GM23338 (cell line): ENCODE data around the gene ASPM. TPM values are rescaled to one million over a fixed set of nuclear protein-coding genes. Genes with fewer than 3 reads are reported as not detected.

ENCODE experiments used
- ATAC-seq: fragments of 200-7000 bp; cut with Tn5 transposase; 3 replicates; pipeline ENCODE4 v1.9.1; 2020
- DNase-seq: peaks from one replicate; pipeline ENCODE4 v3.0.0-alpha.2; 2015; ENCODE audit warnings: low spot score
- H2AFZ ChIP-seq: fragments of 200-600 bp; sonication (generic); 2 replicates; pipeline ENCODE4 v1.8.0; 2016; ENCODE audit warnings: antibody characterized with exemption, mild to moderate bottlenecking, moderate library complexity
- H3F3A ChIP-seq: fragments of 200-600 bp; sonication (generic); replicated peaks from 2 replicates; pipeline ENCODE4 v1.8.0; 2017; ENCODE audit warnings: antibody characterized with exemption, mixed run types, low read depth
- H3K27ac ChIP-seq: fragments of 200-600 bp; sonication (generic); 2 replicates; pipeline ENCODE4 v1.6.1; 2016; ENCODE audit warnings: low read depth
- H3K27me3 ChIP-seq: fragments of 200-600 bp; sonication (generic); 2 replicates; pipeline ENCODE4 v1.8.0; 2016; ENCODE audit warnings: mild to moderate bottlenecking, mixed run types, moderate library complexity; ENCODE audit not compliant: insufficient read depth
- H3K36me3 ChIP-seq: fragments of 200-600 bp; sonication (generic); 2 replicates; pipeline ENCODE4 v1.8.0; 2016; ENCODE audit warnings: mild to moderate bottlenecking; ENCODE audit not compliant: insufficient read depth
- H3K4me1 ChIP-seq: fragments of 200-600 bp; sonication (generic); 2 replicates; pipeline ENCODE4 v1.8.0; 2016; ENCODE audit warnings: mild to moderate bottlenecking, moderate library complexity; ENCODE audit not compliant: insufficient read depth
- H3K4me2 ChIP-seq: fragments of 200-600 bp; sonication (generic); 2 replicates; pipeline ENCODE4 v1.7.1; 2017; ENCODE audit warnings: mixed run types
- H3K4me3 ChIP-seq: fragments of 200-600 bp; sonication (generic); 2 replicates; pipeline ENCODE4 v1.6.1; 2016; ENCODE audit warnings: mixed run types
- H3K79me2 ChIP-seq: fragments of 200-600 bp; sonication (generic); replicated peaks from 2 replicates; pipeline ENCODE4 v1.8.0; 2017; ENCODE audit warnings: mild to moderate bottlenecking; ENCODE audit not compliant: insufficient read depth
- H3K9me2 ChIP-seq: fragments of 200-600 bp; sonication (generic); 2 replicates; pipeline ENCODE4 v1.8.0; 2017; ENCODE audit not compliant: insufficient read depth
- H4K20me1 ChIP-seq: fragments of 200-600 bp; sonication (generic); replicated peaks from 2 replicates; pipeline ENCODE4 v1.8.0; 2017; ENCODE audit warnings: mild to moderate bottlenecking; ENCODE audit not compliant: insufficient read depth
- H3K27ac Mint-ChIP-seq: 2 replicates; pipeline ENCODE4 v1.8.0; 2020; ENCODE audit warnings: inconsistent platforms, mild to moderate bottlenecking, moderate library complexity, mixed read lengths
- H3K27me3 Mint-ChIP-seq: 3 replicates; pipeline ENCODE4 v1.8.0; 2022; ENCODE audit warnings: low read depth, mild to moderate bottlenecking, moderate library complexity, mixed read lengths, inconsistent platforms; ENCODE audit not compliant: insufficient read depth, poor library complexity
- H3K36me3 Mint-ChIP-seq: 3 replicates; pipeline ENCODE4 v1.8.0; 2021; ENCODE audit warnings: low read depth, mild to moderate bottlenecking, inconsistent platforms, moderate library complexity, mixed read lengths
- H3K4me1 Mint-ChIP-seq: 3 replicates; pipeline ENCODE4 v1.8.0; 2020; ENCODE audit warnings: mild to moderate bottlenecking, inconsistent platforms, mixed read lengths
- H3K4me3 Mint-ChIP-seq: 3 replicates; pipeline ENCODE4 v1.8.0; 2021; ENCODE audit warnings: moderate library complexity, mild to moderate bottlenecking, inconsistent platforms, mixed read lengths
- H3K9me3 Mint-ChIP-seq: 3 replicates; pipeline ENCODE4 v1.8.0; 2020; ENCODE audit warnings: moderate library complexity, mild to moderate bottlenecking, inconsistent platforms, mixed read lengths
- CREB1 ChIP-seq: fragments of 250-450 bp; sonication (Bioruptor Pico); IDR thresholded peaks from 2 replicates; pipeline ENCODE4 v1.5.0; 2020; ENCODE audit warnings: low read depth, mild to moderate bottlenecking, moderate library complexity
- EZH2 ChIP-seq: fragments of 200-600 bp; sonication (generic); IDR thresholded peaks from one replicate; pipeline ENCODE4 v1.8.0; 2017; ENCODE audit warnings: antibody characterized with exemption, mild to moderate bottlenecking, low read depth; ENCODE audit not compliant: unreplicated experiment
- EZH2phosphoT487 ChIP-seq: fragments of 200-600 bp; sonication (generic); IDR thresholded peaks from one replicate; pipeline ENCODE4 v1.8.1; 2018; ENCODE audit warnings: antibody characterized with exemption; ENCODE audit not compliant: unreplicated experiment
- NANOG ChIP-seq: IDR thresholded peaks from 2 replicates; pipeline ENCODE4 v1.6.1; 2016; ENCODE audit warnings: antibody characterized with exemption, borderline replicate concordance
- POLR2AphosphoS5 ChIP-seq: IDR thresholded peaks from 2 replicates; pipeline ENCODE4 v1.6.1; 2016; ENCODE audit warnings: antibody characterized with exemption, low read depth
- STAT1 ChIP-seq: IDR thresholded peaks from one replicate; pipeline ENCODE4 v1.6.1; 2016; ENCODE audit warnings: antibody characterized with exemption; ENCODE audit not compliant: unreplicated experiment
- ZNF114 ChIP-seq: fragments of 250-450 bp; sonication (Bioruptor Pico); IDR thresholded peaks from 2 replicates; pipeline ENCODE4 v1.5.0; 2020; ENCODE audit warnings: mild to moderate bottlenecking, moderate library complexity
- ZNF331 ChIP-seq: fragments of 250-450 bp; sonication (Bioruptor Pico); IDR thresholded peaks from 2 replicates; pipeline ENCODE4 v1.5.0; 2020; ENCODE audit warnings: low read depth, mild to moderate bottlenecking, moderate library complexity
- polyA plus RNA-seq: library from polyadenylated mRNA; unstranded; fragments of >200 nt; fragmentation: Nextera tagmentation; extraction: Ambion mirVana; gene quantifications from 2 replicates; pipeline ENCODE4 v1.2.1, GENCODE V29; 2016
- total RNA-seq: library from RNA; depleted of rRNA; stranded (reverse); fragments of >200 nt; shearing (Covaris generic); gene quantifications from 2 replicates; pipeline ENCODE4 v1.2.3, GENCODE V29; 2014
- TF ChIP-seq, protein P1 (sequence below), 2 experiments: fragments of 200-600 bp in 1 of 2; sonication (generic) in 1 of 2; conservative IDR thresholded peaks; 2 replicates each; pipeline versions ENCODE4 v1.5.1 to v1.6.1; 2016 to 2017; ENCODE audit warnings: antibody characterized with exemption in 2 of 2, low read depth in 2 of 2, mild to moderate bottlenecking in 2 of 2, moderate library complexity in 1 of 2
- TF ChIP-seq, protein P2 (sequence below): IDR thresholded peaks from 2 replicates; pipeline ENCODE4 v1.6.1; 2016; ENCODE audit warnings: antibody characterized with exemption
- TF ChIP-seq, protein P3 (sequence below): IDR thresholded peaks from one replicate; pipeline ENCODE4 v1.6.1; 2018; ENCODE audit warnings: antibody characterized with exemption; ENCODE audit not compliant: unreplicated experiment

ASPM gene
- total and polyA plus RNA-seq, 2 experiments from 2014 or later = 36.8 to 64.9 TPM

DNA sequence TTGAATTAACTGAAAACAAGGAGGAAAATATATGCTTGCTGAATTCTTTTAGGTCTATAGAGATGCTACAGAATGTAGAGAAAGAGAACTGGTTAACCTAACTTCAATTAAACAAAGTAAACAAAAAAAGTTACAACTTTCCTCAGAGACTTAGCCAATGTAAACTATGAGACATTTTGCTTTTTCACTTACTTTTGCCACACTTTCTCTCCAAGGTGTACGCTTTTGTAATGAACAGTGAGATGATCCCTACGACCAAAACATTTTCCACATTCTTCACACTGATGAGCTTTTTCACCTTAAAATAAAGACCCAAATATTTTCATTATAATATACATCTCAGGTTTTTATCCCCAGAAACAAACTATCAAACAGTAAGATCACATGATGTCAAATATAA lies 28.3 kb upstream of the ASPM start:
- Mint-ChIP-seq H3K27me3 (no peaks in the 10 kb centered on the region), H3K36me3 (peaks cover 12% of the 10 kb centered on the region; the same call in 2 of the 3 replicates), H3K4me3 (no peak overlapping the region), H3K27ac (no peak overlapping the region), H3K9me3 (no peaks in the 10 kb centered on the region), H3K4me1 (no peaks in the 10 kb centered on the region)
- ATAC-seq (no peak), DNase-seq (no peak)
- Histone ChIP-seq H3K4me3 (no peak overlapping the region), H2AFZ (no peak overlapping the region), H4K20me1 (no peaks in the 10 kb centered on the region), H3K27ac (no peak overlapping the region), H3K36me3 (peaks cover 4% of the 10 kb centered on the region; the same call in 1 of the 2 replicates), H3F3A (no peaks in the 10 kb centered on the region), H3K4me1 (no peaks in the 10 kb centered on the region), H3K9me2 (no peaks in the 10 kb centered on the region), H3K4me2 (no peak overlapping the region), H3K79me2 (no peaks in the 10 kb centered on the region), H3K27me3 (no peaks in the 10 kb centered on the region)
- TF ChIP-seq STAT1 = no peak
- TF ChIP-seq ZNF114 (CRISPR knock-in tag) = no peak
- TF ChIP-seq POLR2AphosphoS5 = no peak
- TF ChIP-seq EZH2 = no peak
- TF ChIP-seq EZH2phosphoT487 = no peak
- TF ChIP-seq NANOG = no peak
- TF ChIP-seq, protein P1, sequence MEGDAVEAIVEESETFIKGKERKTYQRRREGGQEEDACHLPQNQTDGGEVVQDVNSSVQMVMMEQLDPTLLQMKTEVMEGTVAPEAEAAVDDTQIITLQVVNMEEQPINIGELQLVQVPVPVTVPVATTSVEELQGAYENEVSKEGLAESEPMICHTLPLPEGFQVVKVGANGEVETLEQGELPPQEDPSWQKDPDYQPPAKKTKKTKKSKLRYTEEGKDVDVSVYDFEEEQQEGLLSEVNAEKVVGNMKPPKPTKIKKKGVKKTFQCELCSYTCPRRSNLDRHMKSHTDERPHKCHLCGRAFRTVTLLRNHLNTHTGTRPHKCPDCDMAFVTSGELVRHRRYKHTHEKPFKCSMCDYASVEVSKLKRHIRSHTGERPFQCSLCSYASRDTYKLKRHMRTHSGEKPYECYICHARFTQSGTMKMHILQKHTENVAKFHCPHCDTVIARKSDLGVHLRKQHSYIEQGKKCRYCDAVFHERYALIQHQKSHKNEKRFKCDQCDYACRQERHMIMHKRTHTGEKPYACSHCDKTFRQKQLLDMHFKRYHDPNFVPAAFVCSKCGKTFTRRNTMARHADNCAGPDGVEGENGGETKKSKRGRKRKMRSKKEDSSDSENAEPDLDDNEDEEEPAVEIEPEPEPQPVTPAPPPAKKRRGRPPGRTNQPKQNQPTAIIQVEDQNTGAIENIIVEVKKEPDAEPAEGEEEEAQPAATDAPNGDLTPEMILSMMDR (conservative IDR thresholded peaks at IDR 0.05; ENCODE audit: low read depth in 2 of 2) = no peak
- TF ChIP-seq ZNF331 (CRISPR knock-in tag) = no peak
- TF ChIP-seq CREB1 (CRISPR knock-in tag) = no peak
- TF ChIP-seq, protein P2, sequence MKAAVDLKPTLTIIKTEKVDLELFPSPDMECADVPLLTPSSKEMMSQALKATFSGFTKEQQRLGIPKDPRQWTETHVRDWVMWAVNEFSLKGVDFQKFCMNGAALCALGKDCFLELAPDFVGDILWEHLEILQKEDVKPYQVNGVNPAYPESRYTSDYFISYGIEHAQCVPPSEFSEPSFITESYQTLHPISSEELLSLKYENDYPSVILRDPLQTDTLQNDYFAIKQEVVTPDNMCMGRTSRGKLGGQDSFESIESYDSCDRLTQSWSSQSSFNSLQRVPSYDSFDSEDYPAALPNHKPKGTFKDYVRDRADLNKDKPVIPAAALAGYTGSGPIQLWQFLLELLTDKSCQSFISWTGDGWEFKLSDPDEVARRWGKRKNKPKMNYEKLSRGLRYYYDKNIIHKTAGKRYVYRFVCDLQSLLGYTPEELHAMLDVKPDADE = no peak
- TF ChIP-seq, protein P3, sequence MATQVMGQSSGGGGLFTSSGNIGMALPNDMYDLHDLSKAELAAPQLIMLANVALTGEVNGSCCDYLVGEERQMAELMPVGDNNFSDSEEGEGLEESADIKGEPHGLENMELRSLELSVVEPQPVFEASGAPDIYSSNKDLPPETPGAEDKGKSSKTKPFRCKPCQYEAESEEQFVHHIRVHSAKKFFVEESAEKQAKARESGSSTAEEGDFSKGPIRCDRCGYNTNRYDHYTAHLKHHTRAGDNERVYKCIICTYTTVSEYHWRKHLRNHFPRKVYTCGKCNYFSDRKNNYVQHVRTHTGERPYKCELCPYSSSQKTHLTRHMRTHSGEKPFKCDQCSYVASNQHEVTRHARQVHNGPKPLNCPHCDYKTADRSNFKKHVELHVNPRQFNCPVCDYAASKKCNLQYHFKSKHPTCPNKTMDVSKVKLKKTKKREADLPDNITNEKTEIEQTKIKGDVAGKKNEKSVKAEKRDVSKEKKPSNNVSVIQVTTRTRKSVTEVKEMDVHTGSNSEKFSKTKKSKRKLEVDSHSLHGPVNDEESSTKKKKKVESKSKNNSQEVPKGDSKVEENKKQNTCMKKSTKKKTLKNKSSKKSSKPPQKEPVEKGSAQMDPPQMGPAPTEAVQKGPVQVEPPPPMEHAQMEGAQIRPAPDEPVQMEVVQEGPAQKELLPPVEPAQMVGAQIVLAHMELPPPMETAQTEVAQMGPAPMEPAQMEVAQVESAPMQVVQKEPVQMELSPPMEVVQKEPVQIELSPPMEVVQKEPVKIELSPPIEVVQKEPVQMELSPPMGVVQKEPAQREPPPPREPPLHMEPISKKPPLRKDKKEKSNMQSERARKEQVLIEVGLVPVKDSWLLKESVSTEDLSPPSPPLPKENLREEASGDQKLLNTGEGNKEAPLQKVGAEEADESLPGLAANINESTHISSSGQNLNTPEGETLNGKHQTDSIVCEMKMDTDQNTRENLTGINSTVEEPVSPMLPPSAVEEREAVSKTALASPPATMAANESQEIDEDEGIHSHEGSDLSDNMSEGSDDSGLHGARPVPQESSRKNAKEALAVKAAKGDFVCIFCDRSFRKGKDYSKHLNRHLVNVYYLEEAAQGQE = no peak
